Fibroblast of peridontal ligament (primary cell): ENCODE results near the gene EXOC7.

Source experiments
- DNase-seq: peaks from one replicate; pipeline ENCODE4 v3.0.0-alpha.2; 2010; ENCODE audit errors: extremely low read depth

The EXOC7 gene

DNA sequence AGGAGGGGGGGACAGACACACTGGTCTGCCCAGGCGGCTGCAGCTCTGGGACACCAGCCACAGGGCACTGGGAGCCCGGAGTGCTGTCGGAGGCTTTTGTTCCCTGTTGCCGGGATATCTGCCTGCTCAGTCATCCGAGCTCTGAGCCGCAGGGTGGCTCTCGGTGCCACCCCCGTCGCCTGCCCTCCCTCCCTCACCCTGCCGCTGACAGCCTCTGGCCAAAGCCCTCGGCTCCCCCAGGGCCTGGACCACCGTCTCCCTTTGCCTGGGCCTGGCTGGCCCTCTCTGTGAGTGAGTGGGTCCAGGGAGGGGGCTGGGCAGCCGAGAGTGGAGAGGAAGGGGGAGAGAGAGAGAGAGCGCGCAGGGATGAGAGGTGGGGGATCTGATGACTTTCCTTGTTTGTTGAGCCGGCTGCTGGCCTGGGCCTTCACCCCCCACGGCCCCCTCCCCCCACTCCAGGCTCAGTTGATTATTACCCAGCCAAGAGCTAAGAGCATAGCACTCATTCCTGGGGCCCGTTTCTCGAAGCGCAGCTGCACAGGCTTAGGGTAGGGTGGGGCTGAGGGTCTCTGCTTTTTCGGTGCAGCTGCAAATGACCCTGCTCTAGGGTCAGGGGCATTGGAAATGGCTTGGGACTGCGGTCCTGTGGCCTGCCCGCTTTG lies 34.8 kb upstream of the EXOC7 start:
- DNase-seq: no peak

DNA sequence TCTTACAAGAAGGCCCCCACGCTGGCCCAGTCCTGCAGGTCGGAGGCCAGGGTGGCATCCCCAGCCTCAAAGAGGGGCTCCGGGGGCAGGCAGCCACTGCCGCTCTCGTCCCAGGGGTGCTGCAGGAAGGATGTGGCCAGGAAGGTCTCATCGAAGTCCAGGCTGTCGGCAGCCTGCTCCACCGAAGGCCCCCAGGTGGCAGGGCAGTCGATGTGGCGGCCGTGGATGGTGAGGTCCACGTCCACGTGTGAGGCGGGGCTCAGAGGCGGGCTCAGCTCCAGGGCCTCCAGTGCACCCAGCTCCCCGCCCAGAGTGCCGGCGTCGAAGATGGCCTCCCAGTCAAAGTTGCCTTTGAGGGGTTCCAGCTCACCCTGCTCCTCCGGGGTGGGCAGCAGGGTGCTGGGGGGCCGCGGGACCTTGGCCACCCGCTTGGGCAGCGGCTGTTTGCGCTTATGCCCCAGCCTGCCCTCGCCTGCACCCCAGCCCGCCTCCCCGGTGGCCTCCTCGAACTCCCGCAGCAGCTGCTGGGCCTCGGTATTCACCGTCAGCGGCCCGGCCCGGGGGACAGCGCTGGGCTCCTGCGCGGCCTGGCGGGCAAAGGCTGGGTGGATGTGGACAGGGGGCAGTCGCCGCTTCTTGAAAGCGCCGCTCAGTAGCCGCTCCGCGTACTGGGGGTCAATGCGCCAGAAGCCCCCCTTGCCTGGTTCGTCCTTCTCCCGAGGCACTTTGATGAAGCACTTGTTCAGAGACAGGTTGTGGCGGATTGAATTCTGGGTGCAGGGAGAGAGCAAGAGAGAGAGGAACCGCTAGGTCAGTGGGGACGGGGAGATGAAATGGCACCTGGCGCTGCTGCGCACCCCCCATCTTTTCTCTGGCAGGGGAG lies 34.0 kb upstream of the EXOC7 start:
- DNase-seq: no peak

GRCh38 chr17:76137001-76137350 lies 33.4 kb upstream of the EXOC7 start:
- no peak for DNase-seq

GRCh38 chr17:76136276-76137000 lies 32.9 kb upstream of the EXOC7 start:
- no peak for DNase-seq

GRCh38 chr17:76135810-76136188 lies 32.2 kb upstream of the EXOC7 start:
- no peak for DNase-seq

DNA sequence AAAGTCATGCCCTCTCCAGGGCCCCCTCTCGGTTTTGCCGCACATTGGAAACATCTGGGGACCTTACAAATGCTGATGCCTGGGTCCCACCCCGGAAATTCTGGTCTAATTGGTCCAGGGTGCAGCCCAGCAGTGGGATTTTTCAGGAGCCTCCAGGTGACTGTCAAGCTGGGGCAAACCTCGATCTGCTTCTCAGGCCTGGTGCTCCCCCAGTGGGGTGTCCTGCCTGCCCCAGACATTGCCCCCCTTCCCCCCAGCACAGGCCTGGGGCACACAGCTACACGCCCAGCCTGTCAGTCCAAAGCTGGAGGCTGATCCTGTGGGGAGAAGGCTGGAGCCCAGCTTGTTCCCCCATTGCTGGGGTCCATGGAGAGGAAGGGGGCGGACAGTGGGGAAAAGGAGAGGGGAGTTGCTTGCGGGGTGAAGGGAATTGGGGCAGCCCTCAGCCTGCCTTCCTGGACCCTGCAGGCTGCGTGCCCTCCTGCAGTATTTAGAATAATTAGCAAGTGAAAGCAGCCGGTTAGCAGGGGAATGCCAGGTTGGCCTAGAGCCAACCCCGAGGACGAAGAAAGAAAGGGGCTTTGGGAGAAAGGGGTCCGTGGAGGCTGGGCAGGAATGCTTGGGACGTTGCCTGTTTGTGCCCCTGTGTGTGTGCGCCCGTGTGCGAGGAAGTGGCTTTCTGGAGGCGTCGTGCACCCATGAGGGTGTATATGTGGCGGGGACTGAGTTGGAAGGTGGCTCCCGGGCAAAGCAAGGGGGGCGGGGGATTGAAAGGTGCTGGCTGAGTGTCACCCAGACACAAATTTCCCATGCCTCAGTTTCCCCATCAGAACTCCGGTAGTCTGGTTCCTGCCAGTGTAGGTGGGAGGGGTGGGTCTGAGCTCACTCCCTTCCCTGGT lies 31.6 kb upstream of the EXOC7 start:
- DNase-seq: no peak

DNA sequence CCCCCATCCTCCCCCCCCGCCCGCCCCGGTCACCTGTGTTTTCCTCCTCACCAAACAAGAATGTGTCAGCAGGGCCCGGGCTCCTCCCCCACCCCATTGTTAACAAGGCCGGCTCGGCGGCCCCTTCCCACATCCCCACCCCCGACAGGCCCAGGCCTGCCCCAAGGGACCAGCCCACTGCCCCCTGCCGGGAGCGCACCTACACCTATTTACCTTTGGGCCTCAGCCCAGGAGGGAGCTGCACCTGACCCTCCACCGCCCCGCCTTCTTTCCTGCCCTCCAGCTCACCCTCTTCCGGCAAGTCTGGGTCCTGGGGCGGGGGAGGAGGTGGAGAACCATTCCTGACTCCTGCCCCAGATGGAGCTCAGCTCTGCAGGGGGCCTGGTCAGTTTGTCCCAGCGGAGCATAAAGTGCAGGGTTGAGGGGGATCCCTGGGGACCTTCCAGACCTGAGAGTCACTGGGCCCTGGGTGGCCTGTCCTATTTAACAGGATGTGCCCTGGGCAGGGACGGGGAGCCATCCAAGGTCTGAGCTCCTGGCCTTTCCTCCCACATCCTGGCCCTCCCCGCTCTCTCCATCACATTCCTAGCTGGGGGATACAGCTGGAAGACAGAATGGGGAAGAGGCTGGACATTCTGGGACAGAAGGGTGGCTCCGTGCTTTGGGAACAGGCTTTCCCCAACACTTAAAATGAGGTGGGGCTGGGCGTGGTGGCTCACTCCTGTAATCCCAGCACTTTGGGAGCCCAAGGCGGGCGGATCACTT lies 29.2 kb upstream of the EXOC7 start:
- DNase-seq: no peak

DNA sequence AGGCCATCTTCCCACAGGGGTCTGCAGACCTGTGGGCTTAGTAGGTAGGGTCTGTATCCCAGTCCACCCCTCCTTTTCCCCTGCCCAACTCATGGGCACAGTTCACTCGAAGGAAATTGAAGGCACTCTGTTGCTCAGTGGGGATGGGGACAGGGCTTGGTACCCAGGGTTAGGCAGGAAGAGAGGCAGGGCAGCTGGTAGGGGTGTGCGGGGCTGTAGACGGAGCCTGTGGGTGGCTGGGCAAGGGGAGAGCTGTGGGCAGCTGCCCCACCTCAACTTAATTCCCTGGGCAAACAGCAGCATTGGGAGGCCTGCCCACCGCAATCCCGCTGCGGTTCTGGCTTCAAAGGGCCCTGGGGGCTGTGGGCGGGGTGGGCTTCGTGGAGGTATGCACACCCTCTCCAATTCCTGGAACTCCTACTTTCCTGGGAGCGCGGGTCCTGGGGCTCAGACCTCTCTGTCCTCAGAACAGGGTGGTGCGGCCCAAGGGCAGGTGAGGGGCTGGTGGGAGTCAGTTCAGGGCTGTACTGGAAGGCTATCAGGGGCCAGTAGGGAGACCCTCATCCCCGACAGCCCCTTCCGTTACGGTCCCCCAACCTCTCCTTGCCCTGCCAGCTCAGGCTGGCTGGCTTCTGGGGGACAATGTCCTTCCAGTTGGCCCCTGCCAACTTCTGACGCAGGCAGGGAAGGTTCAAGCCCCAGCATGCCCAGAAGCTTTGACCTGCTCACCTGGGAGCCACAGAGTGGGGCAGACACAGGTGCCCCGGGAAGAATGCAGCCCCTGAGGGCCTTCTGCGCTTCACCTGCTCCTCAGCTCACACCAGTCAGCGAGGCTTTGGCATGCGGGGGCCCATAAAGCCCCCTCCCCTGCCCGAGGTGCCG lies 28.3 kb upstream of the EXOC7 start:
- DNase-seq: no peak

DNA sequence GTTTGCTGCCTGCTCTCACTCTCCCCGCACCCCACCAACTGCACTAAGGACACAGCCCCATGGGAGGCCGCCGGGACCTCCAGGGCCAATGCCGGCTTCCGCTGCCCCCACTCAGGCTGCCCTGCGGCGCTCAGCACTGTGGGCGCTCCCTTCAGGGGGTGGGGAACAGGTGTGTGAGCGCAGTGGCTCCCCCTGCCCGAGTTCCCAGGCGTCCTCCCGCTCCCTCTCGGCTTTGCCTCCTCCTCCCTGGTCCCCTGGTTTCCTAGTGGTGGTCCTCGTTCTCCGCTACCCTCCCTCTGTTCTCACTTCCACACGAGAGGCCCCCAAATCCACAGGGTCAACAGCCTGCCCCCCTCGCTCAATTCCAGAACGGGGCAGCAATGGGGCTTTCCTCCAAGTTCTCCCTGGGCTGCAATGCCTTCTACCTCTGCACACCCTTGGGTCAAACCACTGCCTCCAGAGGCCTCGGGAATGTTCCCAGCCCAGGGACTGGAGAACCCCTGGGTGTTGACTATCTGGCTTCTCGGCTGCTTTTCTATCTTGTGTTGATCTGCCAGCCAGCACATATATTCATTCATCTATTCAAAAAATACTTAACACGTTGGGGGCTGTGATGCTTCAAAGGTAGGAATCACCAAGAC lies 27.6 kb upstream of the EXOC7 start:
- no peak for DNase-seq

DNA sequence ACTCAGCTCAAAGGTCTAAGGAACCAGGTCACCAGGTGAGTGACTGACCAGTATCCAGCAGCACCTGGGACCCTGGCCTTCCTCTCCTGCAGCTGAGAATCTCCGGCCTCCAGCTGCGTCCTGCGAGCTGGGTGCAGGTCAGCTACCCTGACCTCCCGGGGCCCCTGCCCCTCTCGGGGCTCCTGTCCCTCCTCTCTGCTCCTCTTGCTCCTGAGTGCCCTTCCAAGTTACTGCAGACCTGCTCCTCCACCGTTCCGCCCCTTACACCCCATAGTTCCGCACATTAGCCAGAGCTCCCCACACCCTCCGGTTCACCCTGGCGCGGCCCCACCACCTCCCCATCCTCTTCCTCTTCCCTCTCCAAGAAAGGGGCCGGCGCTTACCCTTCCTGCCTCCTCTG lies 26.9 kb upstream of the EXOC7 start:
- no peak for DNase-seq

DNA sequence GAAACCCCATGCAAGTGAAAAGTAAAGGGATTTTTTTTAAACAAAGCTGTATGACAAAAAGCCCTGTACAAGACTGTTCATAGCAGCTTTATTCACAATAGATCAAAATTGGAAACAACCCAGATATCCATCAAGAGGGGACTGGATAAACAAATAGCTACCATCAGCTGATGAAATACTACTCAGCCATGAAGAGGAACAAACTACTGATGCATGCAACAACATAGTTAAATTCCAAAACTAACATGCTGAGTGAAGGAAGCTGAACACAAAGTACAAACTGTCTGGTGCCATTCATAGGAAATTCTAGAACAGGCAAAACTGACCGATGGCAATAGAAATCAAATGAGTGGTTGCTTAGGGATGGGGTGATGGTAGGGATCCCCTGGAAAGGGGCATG lies 22.3 kb upstream of the EXOC7 start:
- no peak for DNase-seq

DNA sequence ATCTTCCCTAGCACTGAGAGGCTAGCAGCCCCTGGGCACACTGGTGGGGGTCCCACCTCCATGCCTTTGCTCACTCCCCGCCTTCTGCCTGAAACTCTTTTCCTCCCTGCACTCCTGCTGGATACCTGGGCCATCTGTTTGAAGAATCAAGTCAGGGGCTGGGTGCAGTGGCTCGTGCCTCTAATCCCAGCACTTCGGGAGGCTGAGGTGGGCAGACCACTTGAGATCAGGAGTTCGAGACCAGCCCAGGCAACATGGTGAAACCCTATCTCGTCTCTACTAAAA lies 21.7 kb upstream of the EXOC7 start:
- DNase-seq: no peak

DNA sequence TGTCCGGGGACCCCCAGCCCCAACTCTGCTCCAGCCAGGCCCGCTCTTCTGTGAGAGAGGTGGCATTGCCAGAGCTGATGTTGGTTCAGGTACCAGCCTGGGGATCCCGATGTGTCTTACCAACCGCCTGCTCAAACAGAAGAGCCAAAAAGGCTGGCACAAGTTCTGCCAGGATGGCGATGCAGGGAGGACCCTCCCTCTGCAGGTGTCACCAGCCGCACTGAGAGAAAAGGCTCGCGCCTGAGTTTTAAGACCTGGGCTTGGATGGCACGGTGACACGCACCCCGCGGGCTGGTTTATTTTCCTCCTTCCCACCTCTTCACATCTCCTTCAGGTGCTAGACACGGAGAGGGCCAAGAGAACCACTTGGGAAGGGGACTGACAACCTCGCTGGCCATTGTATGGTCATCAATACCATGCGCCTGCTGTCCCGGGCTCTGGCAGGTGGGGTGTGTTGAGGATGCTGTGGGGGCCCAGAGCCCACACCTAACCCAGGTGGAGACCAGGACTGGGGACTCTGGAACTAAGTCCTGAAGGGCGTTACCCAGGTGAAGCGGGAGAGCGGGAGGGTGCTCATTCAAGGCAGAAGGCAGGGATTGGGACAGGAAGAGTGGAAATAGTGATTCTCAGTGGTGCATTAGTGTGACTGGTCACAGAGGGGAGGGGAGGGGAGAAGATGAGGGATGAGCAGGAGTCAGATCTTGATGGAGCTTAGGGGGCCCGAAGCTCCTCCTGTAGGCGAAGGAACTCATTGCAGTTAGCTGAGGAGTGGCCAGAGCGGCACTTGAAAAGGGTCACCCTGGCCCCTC lies 21.2 kb upstream of the EXOC7 start:
- no peak for DNase-seq

DNA sequence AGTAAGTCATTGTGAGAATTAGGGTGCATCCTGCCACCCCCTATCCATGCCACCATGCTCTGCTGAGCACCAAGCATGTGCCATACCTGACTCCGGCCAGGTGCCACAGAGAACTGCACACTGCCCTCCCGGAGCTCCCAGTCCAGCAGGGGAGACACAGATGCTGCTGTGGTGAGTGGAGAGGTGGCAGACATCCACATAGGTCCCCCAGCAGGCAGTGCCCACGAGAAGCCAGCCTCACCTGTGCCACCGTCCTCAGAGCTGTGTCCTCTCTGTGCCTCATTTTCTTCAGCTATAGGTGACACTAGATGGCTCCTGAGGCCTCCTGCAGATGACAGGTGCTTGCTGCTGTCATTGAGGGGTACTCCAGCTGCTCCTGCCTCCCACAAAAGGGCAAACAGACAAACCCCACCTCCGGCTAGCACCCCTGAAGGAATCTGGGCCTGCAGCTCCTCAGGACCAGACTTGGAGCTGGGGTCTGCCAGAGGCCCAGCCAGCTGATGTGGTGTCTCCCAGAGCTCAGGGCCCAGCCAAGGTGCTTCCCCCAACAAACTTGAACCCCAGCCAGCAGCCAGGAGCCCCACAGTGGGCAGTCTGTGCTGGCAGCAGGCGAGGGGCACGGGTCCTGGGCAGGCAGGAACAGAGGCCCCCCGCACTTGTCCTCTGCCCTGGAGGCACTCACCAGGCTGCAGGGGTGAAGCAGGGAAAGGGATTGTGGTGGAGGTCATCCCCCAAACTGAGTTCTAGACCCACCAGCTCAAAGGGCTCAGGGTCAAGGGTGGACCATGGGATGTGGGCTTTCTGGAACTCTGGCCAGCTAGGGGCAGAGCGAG lies 20.4 kb upstream of the EXOC7 start:
- no peak for DNase-seq

- no peak for DNase-seq
Measured at GRCh38 chr17:76123191-76123499, 19.6 kb upstream of the EXOC7 start.

- DNase-seq: no peak
Measured at GRCh38 chr17:76122431-76123190, 19.0 kb upstream of the EXOC7 start.

GRCh38 chr17:76121932-76122430 lies 18.4 kb upstream of the EXOC7 start:
- no peak for DNase-seq
